Measurements from ENCODE around the gene DNAJC10. TPM values are rescaled to one million over a fixed set of nuclear protein-coding genes. Genes with fewer than 3 reads are reported as not detected.

The DNAJC10 gene
- polyA plus RNA-seq, 1 experiment: 22.6 TPM

- H3K36me3 ChIP-seq (ENCODE audit: control insufficient read depth, insufficient read depth, low read length): no peaks in the 10 kb centered on the region
- H3K27me3 ChIP-seq (ENCODE audit: control insufficient read depth, insufficient read depth, low read length): no peaks in the 10 kb centered on the region
- ChIA-PET CTCF (no interaction called here), POLR2A (no interaction called here)
- no peak for DNase-seq (ENCODE audit: low read depth)
- no peak for TF ChIP-seq CTCF (IDR thresholded peaks at IDR 0.05; ENCODE audit: insufficient read depth, low read depth, low read length)
- no peak overlapping the region for H3K4me3 ChIP-seq (ENCODE audit: low read depth, low read length)
Measured at GRCh38 chr2:182695776-182696175, 20.3 kb upstream of the DNAJC10 start.

GRCh38 chr2:182698671-182699070 is 17.4 kb upstream of the DNAJC10 start:
- H3K36me3 ChIP-seq (ENCODE audit: control insufficient read depth, insufficient read depth, low read length): no peaks in the 10 kb centered on the region
- ChIA-PET CTCF (no interaction called here), POLR2A (no interaction called here)
- H3K27me3 ChIP-seq (ENCODE audit: control insufficient read depth, insufficient read depth, low read length): no peaks in the 10 kb centered on the region
- DNase-seq (ENCODE audit: low read depth): no peak
- TF ChIP-seq CTCF (IDR thresholded peaks at IDR 0.05; ENCODE audit: insufficient read depth, low read depth, low read length): no peak
- no peak overlapping the region for H3K4me3 ChIP-seq (ENCODE audit: low read depth, low read length)

- no peak for TF ChIP-seq CTCF (IDR thresholded peaks at IDR 0.05; ENCODE audit: insufficient read depth, low read depth, low read length)
- H3K36me3 ChIP-seq (ENCODE audit: control insufficient read depth, insufficient read depth, low read length): no peaks in the 10 kb centered on the region
- POLR2A ChIA-PET: no interaction called here
- H3K27me3 ChIP-seq (ENCODE audit: control insufficient read depth, insufficient read depth, low read length): no peaks in the 10 kb centered on the region; the same call in 1 of the 2 replicates
- CTCF ChIA-PET: no interaction called here
- no peak overlapping the region for H3K4me3 ChIP-seq (ENCODE audit: low read depth, low read length)
- DNase-seq (ENCODE audit: low read depth): no peak
Measured at GRCh38 chr2:182705761-182706160, 10.3 kb upstream of the DNAJC10 start.

GRCh38 chr2:182706751-182707150 is 9.3 kb upstream of the DNAJC10 start:
- no peak for TF ChIP-seq CTCF (IDR thresholded peaks at IDR 0.05; ENCODE audit: insufficient read depth, low read depth, low read length)
- ChIA-PET POLR2A (no interaction called here), CTCF (no interaction called here)
- no peak for DNase-seq (ENCODE audit: low read depth)
- Histone ChIP-seq H3K4me3 (ENCODE audit: low read depth, low read length) (no peak overlapping the region), H3K36me3 (ENCODE audit: control insufficient read depth, insufficient read depth, low read length) (no peaks in the 10 kb centered on the region), H3K27me3 (ENCODE audit: control insufficient read depth, insufficient read depth, low read length) (no peaks in the 10 kb centered on the region; the same call in none of the 2 replicates)

- ChIA-PET POLR2A (no interaction called here), CTCF (no interaction called here)
- no peaks in the 10 kb centered on the region; the same call in 1 of the 2 replicates for H3K27me3 ChIP-seq (ENCODE audit: control insufficient read depth, insufficient read depth, low read length)
- TF ChIP-seq CTCF (IDR thresholded peaks at IDR 0.05; ENCODE audit: insufficient read depth, low read depth, low read length): no peak
- H3K36me3 ChIP-seq (ENCODE audit: control insufficient read depth, insufficient read depth, low read length): no peaks in the 10 kb centered on the region
- no peak overlapping the region for H3K4me3 ChIP-seq (ENCODE audit: low read depth, low read length)
- no peak for DNase-seq (ENCODE audit: low read depth)
Measured at GRCh38 chr2:182713601-182714000, 2.5 kb upstream of the DNAJC10 start.
